Central memory CD8-positive, alpha-beta T cell (primary cell): ENCODE data around the gene PRDM8.
"Not testable (repeated sequence)": the region's sequence is repeated elsewhere in the genome, so short reads cannot be mapped to it uniquely, and the experiment has no call there.

Experiments
- ATAC-seq: fragments of 150-1000 bp; cut with Tn5 transposase; replicated peaks from 2 replicates; pipeline ENCODE4 v1.10.0; 2022; ENCODE audit warnings: mild to moderate bottlenecking, moderate FRiP score, moderate number of reproducible peaks; ENCODE audit not compliant: poor library complexity, severe bottlenecking; ENCODE audit errors: extremely low read depth
- DNase-seq, 2 donors: peaks; one replicate each; pipeline ENCODE4 v3.0.0; 2021; ENCODE audit warnings: low spot score in 2 of 2
- H3K27ac Mint-ChIP-seq: one replicate; pipeline ENCODE4 v1.8.0; 2022; ENCODE audit warnings: low read depth, mild to moderate bottlenecking, moderate library complexity, mixed read lengths
- H3K27me3 Mint-ChIP-seq: one replicate; pipeline ENCODE4 v1.8.0; 2022; ENCODE audit warnings: mixed read lengths
- H3K36me3 Mint-ChIP-seq: one replicate; pipeline ENCODE4 v1.8.0; 2022; ENCODE audit warnings: mild to moderate bottlenecking, moderate library complexity, mixed read lengths; ENCODE audit not compliant: insufficient read depth
- H3K4me1 Mint-ChIP-seq: one replicate; pipeline ENCODE4 v1.8.0; 2022; ENCODE audit warnings: mixed read lengths
- H3K4me3 Mint-ChIP-seq: one replicate; pipeline ENCODE4 v1.8.0; 2022; ENCODE audit warnings: mild to moderate bottlenecking, moderate library complexity, mixed read lengths
- H3K9me3 Mint-ChIP-seq: one replicate; pipeline ENCODE4 v1.8.0; 2022; ENCODE audit warnings: mixed read lengths

PRDM8 gene

GRCh38 chr4:80228460-80228859, 31.2 kb downstream of the PRDM8 start:
- no peaks in the 10 kb centered on the region for H3K36me3 Mint-ChIP-seq
- no peak overlapping the region for H3K27ac Mint-ChIP-seq
- peaks cover 34% of the 10 kb centered on the region for H3K27me3 Mint-ChIP-seq
- H3K4me3 Mint-ChIP-seq, result no peak overlapping the region
- DNase-seq (no peak), ATAC-seq (no peak)
- H3K4me1 Mint-ChIP-seq, result no peaks in the 10 kb centered on the region
- H3K9me3 Mint-ChIP-seq, result no peaks in the 10 kb centered on the region

- no peak overlapping the region for H3K27ac Mint-ChIP-seq
- no peaks in the 10 kb centered on the region for H3K36me3 Mint-ChIP-seq
- H3K9me3 Mint-ChIP-seq, result no peaks in the 10 kb centered on the region
- no peak overlapping the region for H3K4me3 Mint-ChIP-seq
- peaks cover 41% of the 10 kb centered on the region for H3K27me3 Mint-ChIP-seq
- no peaks in the 10 kb centered on the region for H3K4me1 Mint-ChIP-seq
- DNase-seq, result no peak
- no peak for ATAC-seq
Observed at GRCh38 chr4:80229128-80229527, 31.8 kb downstream of the PRDM8 start.

GRCh38 chr4:80229590-80229989, 32.3 kb downstream of the PRDM8 start:
- H3K4me1 Mint-ChIP-seq, result no peaks in the 10 kb centered on the region
- no peak overlapping the region for H3K27ac Mint-ChIP-seq
- DNase-seq, result no peak
- H3K9me3 Mint-ChIP-seq, result no peaks in the 10 kb centered on the region
- peaks cover 43% of the 10 kb centered on the region for H3K27me3 Mint-ChIP-seq
- H3K4me3 Mint-ChIP-seq, result no peak overlapping the region
- H3K36me3 Mint-ChIP-seq, result no peaks in the 10 kb centered on the region
- ATAC-seq, result no peak

- Mint-ChIP-seq H3K36me3 (peaks cover 1% of the 10 kb centered on the region), H3K4me3 (no peak overlapping the region), H3K27ac (no peak overlapping the region), H3K4me1 (no peaks in the 10 kb centered on the region), H3K27me3 (peaks cover 51% of the 10 kb centered on the region), H3K9me3 (no peaks in the 10 kb centered on the region)
- DNase-seq, result no peak
- ATAC-seq, result no peak
Observed at GRCh38 chr4:80231180-80231579, 33.9 kb downstream of the PRDM8 start.

GRCh38 chr4:80232707-80233370, 35.5 kb downstream of the PRDM8 start:
- Mint-ChIP-seq H3K4me1 (no peaks in the 10 kb centered on the region), H3K27ac (no peak overlapping the region), H3K9me3 (no peaks in the 10 kb centered on the region), H3K27me3 (peaks cover 55% of the 10 kb centered on the region), H3K4me3 (no peak overlapping the region), H3K36me3 (peaks cover 1% of the 10 kb centered on the region)
- DNase-seq (no peak), ATAC-seq (no peak)

GRCh38 chr4:80233390-80233789, 36.1 kb downstream of the PRDM8 start:
- Mint-ChIP-seq H3K9me3 (no peaks in the 10 kb centered on the region), H3K27me3 (peaks cover 51% of the 10 kb centered on the region), H3K36me3 (peaks cover 1% of the 10 kb centered on the region), H3K4me1 (no peaks in the 10 kb centered on the region), H3K4me3 (no peak overlapping the region), H3K27ac (no peak overlapping the region)
- ATAC-seq, result no peak
- no peak for DNase-seq

- DNase-seq, result no peak
- ATAC-seq, result no peak
- Mint-ChIP-seq H3K4me1 (no peaks in the 10 kb centered on the region), H3K9me3 (no peaks in the 10 kb centered on the region), H3K27me3 (peaks cover 30% of the 10 kb centered on the region), H3K4me3 (no peak overlapping the region), H3K36me3 (peaks cover 1% of the 10 kb centered on the region), H3K27ac (no peak overlapping the region)
Observed at GRCh38 chr4:80235451-80235850, 38.1 kb downstream of the PRDM8 start.

GRCh38 chr4:80237992-80238391, 40.7 kb downstream of the PRDM8 start:
- peaks cover 25% of the 10 kb centered on the region for H3K27me3 Mint-ChIP-seq
- ATAC-seq (no peak), DNase-seq (no peak)
- H3K27ac Mint-ChIP-seq, result no peak overlapping the region
- peaks cover 1% of the 10 kb centered on the region for H3K36me3 Mint-ChIP-seq
- H3K4me3 Mint-ChIP-seq, result no peak overlapping the region
- no peaks in the 10 kb centered on the region for H3K9me3 Mint-ChIP-seq
- H3K4me1 Mint-ChIP-seq, result no peaks in the 10 kb centered on the region

- Mint-ChIP-seq H3K27ac (no peak overlapping the region), H3K27me3 (peaks cover 27% of the 10 kb centered on the region), H3K4me3 (no peak overlapping the region), H3K4me1 (no peaks in the 10 kb centered on the region), H3K9me3 (no peaks in the 10 kb centered on the region), H3K36me3 (peaks cover 1% of the 10 kb centered on the region)
- ATAC-seq, result no peak
- DNase-seq, result no peak
Observed at GRCh38 chr4:80239480-80240150, 42.3 kb downstream of the PRDM8 start.

GRCh38 chr4:80240976-80241375, 43.7 kb downstream of the PRDM8 start:
- no peaks in the 10 kb centered on the region for H3K9me3 Mint-ChIP-seq
- H3K4me1 Mint-ChIP-seq, result no peaks in the 10 kb centered on the region
- no peak overlapping the region for H3K27ac Mint-ChIP-seq
- H3K36me3 Mint-ChIP-seq, result no peaks in the 10 kb centered on the region
- peaks cover 24% of the 10 kb centered on the region for H3K27me3 Mint-ChIP-seq
- no peak for ATAC-seq
- no peak overlapping the region for H3K4me3 Mint-ChIP-seq
- no peak for DNase-seq

- no peak for ATAC-seq
- Mint-ChIP-seq H3K27me3 (peaks cover 37% of the 10 kb centered on the region), H3K4me3 (no peak overlapping the region), H3K36me3 (no peaks in the 10 kb centered on the region), H3K9me3 (no peaks in the 10 kb centered on the region), H3K27ac (no peak overlapping the region), H3K4me1 (no peaks in the 10 kb centered on the region)
- DNase-seq, result no peak
Observed at GRCh38 chr4:80243274-80244018, 46.1 kb downstream of the PRDM8 start.

- H3K27me3 Mint-ChIP-seq, result peaks cover 60% of the 10 kb centered on the region
- not testable (repeated sequence) for DNase-seq, H3K9me3 Mint-ChIP-seq, ATAC-seq, H3K36me3 Mint-ChIP-seq, H3K4me3 Mint-ChIP-seq, H3K4me1 Mint-ChIP-seq, H3K27ac Mint-ChIP-seq
Observed at GRCh38 chr4:80247484-80247883, 50.2 kb downstream of the PRDM8 start.

GRCh38 chr4:80249144-80249543, 51.8 kb downstream of the PRDM8 start:
- H3K36me3 Mint-ChIP-seq, result no peaks in the 10 kb centered on the region

More at GRCh38 chr4:80249144-80249543, 51.8 kb downstream of the PRDM8 start:
- H3K9me3 Mint-ChIP-seq, result no peaks in the 10 kb centered on the region
- DNase-seq (no peak), ATAC-seq (no peak)
- no peak overlapping the region for H3K4me3 Mint-ChIP-seq
- H3K27ac Mint-ChIP-seq, result no peak overlapping the region
- peaks cover 57% of the 10 kb centered on the region for H3K27me3 Mint-ChIP-seq
- H3K4me1 Mint-ChIP-seq, result no peaks in the 10 kb centered on the region
